PFSK-1 (cell line): ENCODE results near the gene PRMT1.

Experiments
- FOXP2 ChIP-seq: optimal IDR thresholded peaks from 2 replicates; pipeline ENCODE3; 2011; ENCODE audit warnings: borderline replicate concordance, control low read depth, inconsistent platforms; ENCODE audit not compliant: insufficient read depth; ENCODE audit errors: extremely low read length, extremely low read depth
- POLR2AphosphoS5 ChIP-seq: IDR thresholded peaks from 2 replicates; pipeline ENCODE4 v1.6.1; 2012; ENCODE audit warnings: low read depth, mild to moderate bottlenecking, control low read depth, low read length, moderate library complexity
- SIN3A ChIP-seq: IDR thresholded peaks from 2 replicates; pipeline ENCODE4 v1.6.1; 2012; ENCODE audit warnings: mild to moderate bottlenecking, low read length, moderate library complexity, borderline replicate concordance; ENCODE audit not compliant: insufficient read depth
- TAF1 ChIP-seq: IDR thresholded peaks from 2 replicates; pipeline ENCODE4 v1.6.1; 2012; ENCODE audit warnings: low read length, control low read depth, borderline replicate concordance; ENCODE audit not compliant: insufficient read depth
- TF ChIP-seq, protein P1 (sequence below), 2 experiments: IDR thresholded peaks; 2 replicates each; pipeline versions ENCODE4 v1.6.1 to v1.8.0; 2011 to 2012; ENCODE audit warnings: low read depth in 2 of 2, low read length in 2 of 2, control low read depth in 1 of 2, inconsistent platforms in 1 of 2, mild to moderate bottlenecking in 1 of 2, moderate library complexity in 1 of 2; ENCODE audit not compliant: insufficient read depth in 1 of 2

- TF ChIP-seq TAF1 = no peak
- TF ChIP-seq, protein P1, sequence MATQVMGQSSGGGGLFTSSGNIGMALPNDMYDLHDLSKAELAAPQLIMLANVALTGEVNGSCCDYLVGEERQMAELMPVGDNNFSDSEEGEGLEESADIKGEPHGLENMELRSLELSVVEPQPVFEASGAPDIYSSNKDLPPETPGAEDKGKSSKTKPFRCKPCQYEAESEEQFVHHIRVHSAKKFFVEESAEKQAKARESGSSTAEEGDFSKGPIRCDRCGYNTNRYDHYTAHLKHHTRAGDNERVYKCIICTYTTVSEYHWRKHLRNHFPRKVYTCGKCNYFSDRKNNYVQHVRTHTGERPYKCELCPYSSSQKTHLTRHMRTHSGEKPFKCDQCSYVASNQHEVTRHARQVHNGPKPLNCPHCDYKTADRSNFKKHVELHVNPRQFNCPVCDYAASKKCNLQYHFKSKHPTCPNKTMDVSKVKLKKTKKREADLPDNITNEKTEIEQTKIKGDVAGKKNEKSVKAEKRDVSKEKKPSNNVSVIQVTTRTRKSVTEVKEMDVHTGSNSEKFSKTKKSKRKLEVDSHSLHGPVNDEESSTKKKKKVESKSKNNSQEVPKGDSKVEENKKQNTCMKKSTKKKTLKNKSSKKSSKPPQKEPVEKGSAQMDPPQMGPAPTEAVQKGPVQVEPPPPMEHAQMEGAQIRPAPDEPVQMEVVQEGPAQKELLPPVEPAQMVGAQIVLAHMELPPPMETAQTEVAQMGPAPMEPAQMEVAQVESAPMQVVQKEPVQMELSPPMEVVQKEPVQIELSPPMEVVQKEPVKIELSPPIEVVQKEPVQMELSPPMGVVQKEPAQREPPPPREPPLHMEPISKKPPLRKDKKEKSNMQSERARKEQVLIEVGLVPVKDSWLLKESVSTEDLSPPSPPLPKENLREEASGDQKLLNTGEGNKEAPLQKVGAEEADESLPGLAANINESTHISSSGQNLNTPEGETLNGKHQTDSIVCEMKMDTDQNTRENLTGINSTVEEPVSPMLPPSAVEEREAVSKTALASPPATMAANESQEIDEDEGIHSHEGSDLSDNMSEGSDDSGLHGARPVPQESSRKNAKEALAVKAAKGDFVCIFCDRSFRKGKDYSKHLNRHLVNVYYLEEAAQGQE (IDR thresholded peaks at IDR 0.05; ENCODE audit: insufficient read depth in 1 of 2, low read depth in 2 of 2, low read length in 2 of 2) = no peak
- TF ChIP-seq POLR2AphosphoS5 = no peak
- no peak for TF ChIP-seq SIN3A
- no peak for TF ChIP-seq FOXP2
These were observed 24.3 kb downstream of the PRMT1 start for GRCh38 chr19:49701271-49701786.
